ENCODE results near the gene SMDT1. TPM values are rescaled to one million over a fixed set of nuclear protein-coding genes. Genes with fewer than 3 reads are reported as not detected.

The SMDT1 gene
- polyA plus RNA-seq, 1 of the 3 experiments (the other 2 are of a cell fraction) = 29.8 TPM

DNA sequence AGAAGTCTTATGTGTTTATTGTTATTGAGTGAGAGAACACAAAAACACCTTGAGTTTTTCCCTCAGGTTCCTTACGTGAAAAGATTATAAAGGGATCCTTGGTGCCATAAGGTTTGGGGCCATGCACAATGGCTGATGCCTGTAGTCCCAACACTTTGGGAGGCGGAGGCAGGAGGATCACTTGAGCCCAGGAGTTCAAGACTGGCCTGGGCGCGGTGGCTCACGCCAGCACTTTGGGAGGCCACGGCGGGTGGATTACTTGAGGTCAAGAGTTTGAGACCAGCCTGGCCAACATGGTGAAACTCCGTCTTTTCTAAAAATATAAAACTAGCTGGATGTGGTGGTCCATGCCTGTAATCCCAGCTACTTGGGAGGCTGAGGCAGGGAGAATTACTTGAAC is 5.4 kb downstream of the SMDT1 start:
- no peak overlapping the region for H2AFZ ChIP-seq (ENCODE audit: low read depth)
- H3K27ac ChIP-seq (ENCODE audit: low read depth in 2 of 2, low read length in 1 of 2) = no peak overlapping the region
- H4K20me1 ChIP-seq (ENCODE audit: insufficient read depth) = no peaks in the 10 kb centered on the region
- no peak for DNase-seq
- CTCF ChIA-PET = no interaction called here
- H3K4me1 ChIP-seq (ENCODE audit: control insufficient read depth in 1 of 2, insufficient read depth in 2 of 2, low read depth in 1 of 2, low read length in 1 of 2) = peaks cover 0 to 2% of the 10 kb centered on the region in 2 experiments; a peak in 1 of 4 replicates
- POLR2A ChIA-PET = interaction anchor here (0.7 kb wide), 1 partner anchor 52 kb away, joined by 3 read pairs; no protein-coding TSS in a partner anchor
- 80% methylated on average over 2 of the region's 8 CpGs for WGBS (ENCODE audit: low lambda C conversion rate)
- H3F3A ChIP-seq (replicated peaks; ENCODE audit: insufficient read depth) = peaks cover 3% of the 10 kb centered on the region
- no peak overlapping the region for H3K4me3 ChIP-seq (ENCODE audit: low read depth in 2 of 2, low read length in 1 of 2)
- peaks cover 8 to 14% of the 10 kb centered on the region in 2 experiments for H3K36me3 ChIP-seq (replicated peaks in 1 of 2; ENCODE audit: control insufficient read depth in 1 of 2, insufficient read depth in 2 of 2, low read length in 1 of 2)
- no peak overlapping the region for H3K4me2 ChIP-seq
- H3K9me3 ChIP-seq = no peaks in the 10 kb centered on the region
- peaks cover 42% of the 10 kb centered on the region for H3K79me2 ChIP-seq (ENCODE audit: insufficient read depth)
- TF ChIP-seq NRF1 (IDR thresholded peaks at IDR 0.05; ENCODE audit: low read depth, low read length) (no peak), FOSL2 (IDR thresholded peaks at IDR 0.05; ENCODE audit: borderline replicate concordance, low read depth) (no peak), FOXM1 (IDR thresholded peaks at IDR 0.05; ENCODE audit: low read depth) (no peak), SIN3A (IDR thresholded peaks at IDR 0.05; ENCODE audit: borderline replicate concordance, low read depth, low read length) (no peak), ELF1 (IDR thresholded peaks at IDR 0.05) (no peak), TEAD4 (IDR thresholded peaks at IDR 0.05; ENCODE audit: borderline replicate concordance, insufficient read depth) (no peak), TCF12 (IDR thresholded peaks at IDR 0.05) (no peak), JUND (IDR thresholded peaks at IDR 0.05) (no peak), PBX3 (IDR thresholded peaks at IDR 0.05) (no peak), FOXJ3 (CRISPR knock-in tag; IDR thresholded peaks at IDR 0.05) (no peak), NFIC (IDR thresholded peaks at IDR 0.05; ENCODE audit: borderline replicate concordance) (no peak), RCOR1 (IDR thresholded peaks at IDR 0.05; ENCODE audit: low read length) (no peak), RAD21 (IDR thresholded peaks at IDR 0.05; ENCODE audit: low read length) (no peak)
- TF ChIP-seq, protein P1, sequence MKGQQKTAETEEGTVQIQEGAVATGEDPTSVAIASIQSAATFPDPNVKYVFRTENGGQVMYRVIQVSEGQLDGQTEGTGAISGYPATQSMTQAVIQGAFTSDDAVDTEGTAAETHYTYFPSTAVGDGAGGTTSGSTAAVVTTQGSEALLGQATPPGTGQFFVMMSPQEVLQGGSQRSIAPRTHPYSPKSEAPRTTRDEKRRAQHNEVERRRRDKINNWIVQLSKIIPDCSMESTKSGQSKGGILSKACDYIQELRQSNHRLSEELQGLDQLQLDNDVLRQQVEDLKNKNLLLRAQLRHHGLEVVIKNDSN (IDR thresholded peaks at IDR 0.05; ENCODE audit: borderline replicate concordance, low read depth) = no peak
- no peak overlapping the region for H3K9ac ChIP-seq
- H3K9me2 ChIP-seq = no peaks in the 10 kb centered on the region
- H3K27me3 ChIP-seq (ENCODE audit: insufficient read depth) = no peaks in the 10 kb centered on the region

- H3K79me2 ChIP-seq (ENCODE audit: insufficient read depth) = peaks cover 36% of the 10 kb centered on the region
- 79% methylated on average over 6 of the region's 6 CpGs for WGBS (ENCODE audit: low lambda C conversion rate)
- TF ChIP-seq SMC3 (IDR thresholded peaks at IDR 0.05; ENCODE audit: low read depth, low read length) (no peak), CTCF (IDR thresholded peaks at IDR 0.05) (no peak), SIN3A (IDR thresholded peaks at IDR 0.05; ENCODE audit: borderline replicate concordance, low read depth, low read length) (no peak)
- ChIA-PET CTCF (no interaction called here), POLR2A (no interaction called here)
- no peak overlapping the region for H2AFZ ChIP-seq (ENCODE audit: low read depth)
- no peak overlapping the region for H3K4me3 ChIP-seq (ENCODE audit: low read depth in 2 of 2, low read length in 1 of 2)
- H4K20me1 ChIP-seq (ENCODE audit: insufficient read depth) = no peaks in the 10 kb centered on the region
- H3K27me3 ChIP-seq (ENCODE audit: insufficient read depth) = no peaks in the 10 kb centered on the region
- H3K9me3 ChIP-seq = no peaks in the 10 kb centered on the region
- DNase-seq = no peak
- H3K4me1 ChIP-seq (ENCODE audit: control insufficient read depth in 1 of 2, insufficient read depth in 2 of 2, low read depth in 1 of 2, low read length in 1 of 2) = no peaks in the 10 kb centered on the region; a peak in 1 of 4 replicates
- H3K36me3 ChIP-seq (replicated peaks in 1 of 2; ENCODE audit: control insufficient read depth in 1 of 2, insufficient read depth in 2 of 2, low read length in 1 of 2) = peaks cover 8 to 14% of the 10 kb centered on the region in 2 experiments
- H3K27ac ChIP-seq (ENCODE audit: low read depth in 2 of 2, low read length in 1 of 2) = no peak overlapping the region
- H3K9me2 ChIP-seq = no peaks in the 10 kb centered on the region
- H3F3A ChIP-seq (replicated peaks; ENCODE audit: insufficient read depth) = peaks cover 9% of the 10 kb centered on the region
- H3K9ac ChIP-seq = no peak overlapping the region
- H3K4me2 ChIP-seq = no peak overlapping the region
These were observed 6.6 kb downstream of the SMDT1 start for GRCh38 chr22:42086051-42086450.

All from SK-N-SH (cell line).